K562 (cell line): ENCODE results near the gene SEBOX. TPM values are rescaled to one million over a fixed set of nuclear protein-coding genes. Genes with fewer than 3 reads are reported as not detected.

Experiments
- ATAC-seq: fragments of 200-7000 bp; cut with Tn5 transposase; 3 replicates; pipeline ENCODE4 v1.9.1; 2020; ENCODE audit warnings: moderate library complexity
- BruUV-seq: library from RNA; stranded (reverse); fragments of 400-500 nt; replicated peaks from 2 replicates; lab custom pipeline; 2021; lab: Mats Ljungman, UMichigan
- CTCF ChIA-PET: fragments of 300-600 bp; formaldehyde crosslinking; extraction: SDS; loops from one replicate; lab custom pipeline; 2021; ENCODE audit warnings: low intra/inter-chr PET ratio; lab: Yijun Ruan, JAX
- POLR2A ChIA-PET: fragments of 300-600, 350-650 bp; sonication (Branson Sonifier 250); formaldehyde crosslinking; extraction: SDS; loops from one replicate; lab custom pipeline; 2021; ENCODE audit warnings: antibody characterized with exemption, inconsistent platforms; lab: Yijun Ruan, JAX
- DNase-seq, 4 experiments: peaks; one replicate each; pipeline versions ENCODE4 v3.0.0 to v3.0.0-alpha.2; 2011 to 2018; ENCODE audit warnings: low spot score in 3 of 4, mixed read lengths in 3 of 4; ENCODE audit errors: extremely low read depth in 1 of 4
- FAIRE-seq: peaks from 2 replicates; lab custom pipeline; 2011; peaks lifted over from hg19 to GRCh38; lab: Jason Lieb, UNC
- H2AFZ ChIP-seq: 2 replicates; pipeline ENCODE4 v1.6.0; 2011; ENCODE audit warnings: low read depth, low read length, control low read depth, inconsistent platforms
- H3K27ac ChIP-seq: fragments of 200-600 bp; 3 replicates; pipeline ENCODE4 v1.8.0; 2011; ENCODE audit warnings: low read depth, mild to moderate bottlenecking, control low read depth, inconsistent platforms, low read length, moderate library complexity, mixed read lengths; ENCODE audit errors: extremely low read depth
- H3K27me3 ChIP-seq, 2 experiments: fragments of 300-600 bp in 1 of 2; 2 replicates in 1 of 2; 3 replicates in 1 of 2; pipeline versions ENCODE4 v1.6.0 to v1.8.0; 2011; ENCODE audit warnings: inconsistent platforms in 2 of 2, low read length in 2 of 2, mild to moderate bottlenecking in 1 of 2, mixed read lengths in 1 of 2, moderate library complexity in 1 of 2; ENCODE audit not compliant: control insufficient read depth in 2 of 2, insufficient read depth in 2 of 2
- H3K36me3 ChIP-seq: fragments of 300-600 bp; 3 replicates; pipeline ENCODE4 v1.8.0; 2011; ENCODE audit warnings: mild to moderate bottlenecking, low read length, inconsistent platforms; ENCODE audit not compliant: control insufficient read depth, insufficient read depth
- H3K4me1 ChIP-seq, 2 experiments: fragments of 200-600 bp in 1 of 2; replicated peaks in 1 of 2; 2 replicates in 1 of 2; 3 replicates in 1 of 2; pipeline versions ENCODE4 v1.5.1 to v1.8.0; 2011; ENCODE audit warnings: inconsistent platforms in 2 of 2, low read length in 2 of 2, mild to moderate bottlenecking in 1 of 2, mixed read lengths in 1 of 2, moderate library complexity in 1 of 2; ENCODE audit not compliant: control insufficient read depth in 2 of 2, insufficient read depth in 2 of 2
- H3K4me2 ChIP-seq: 2 replicates; pipeline ENCODE4 v1.6.1; 2011; ENCODE audit warnings: low read length, control low read depth, inconsistent platforms, mixed read lengths; ENCODE audit not compliant: insufficient read depth
- H3K4me3 ChIP-seq: fragments of 200-600 bp; sonication (generic), shearing (Covaris generic); 2 replicates; pipeline ENCODE4 v1.5.1; 2016; ENCODE audit warnings: control low read depth, inconsistent platforms
- H3K79me2 ChIP-seq: fragments of 200-600 bp; 3 replicates; pipeline ENCODE4 v1.8.0; 2011; ENCODE audit warnings: low read length, inconsistent platforms; ENCODE audit not compliant: control insufficient read depth, insufficient read depth
- H3K9ac ChIP-seq, 2 experiments: 2 replicates each; pipeline versions ENCODE4 v1.6.0 to v1.6.1; 2011; ENCODE audit warnings: low read depth in 2 of 2, low read length in 2 of 2, control low read depth in 1 of 2, inconsistent platforms in 1 of 2, mild to moderate bottlenecking in 1 of 2, mixed read lengths in 1 of 2; ENCODE audit not compliant: insufficient read depth in 1 of 2
- H3K9me1 ChIP-seq: one replicate; pipeline ENCODE4 v1.6.0; 2011; ENCODE audit warnings: inconsistent platforms, mild to moderate bottlenecking, low read length, moderate library complexity; ENCODE audit not compliant: control insufficient read depth, insufficient read depth
- H3K9me3 ChIP-seq: replicated peaks from 2 replicates; pipeline ENCODE4 v1.5.1; 2011; ENCODE audit warnings: low read depth, low read length, inconsistent platforms; ENCODE audit not compliant: control insufficient read depth, insufficient read depth
- H4K20me1 ChIP-seq: replicated peaks from 2 replicates; pipeline ENCODE4 v1.6.1; 2011; ENCODE audit warnings: low read length, inconsistent platforms, mixed read lengths; ENCODE audit not compliant: control insufficient read depth, insufficient read depth
- ATF1 ChIP-seq, 2 experiments: fragments of 450-650 bp in 1 of 2; IDR thresholded peaks; 2 replicates each; pipeline ENCODE4 v1.6.1; 2016; ENCODE audit warnings: missing compliant biosample characterization in 1 of 2, missing genetic modification characterization in 1 of 2
- CAMTA2 ChIP-seq: fragments of 250-450 bp; sonication (Bioruptor Pico); conservative IDR thresholded peaks from 2 replicates; pipeline ENCODE4 v1.5.1; 2022
- CHD7 ChIP-seq: fragments of 200-600 bp; sonication (generic); IDR thresholded peaks from one replicate; pipeline ENCODE4 v1.6.1; 2012; ENCODE audit warnings: mild to moderate bottlenecking, low read depth, low read length, inconsistent platforms
- CLOCK ChIP-seq: fragments of 250-450 bp; sonication (Bioruptor Pico); IDR thresholded peaks from 2 replicates; pipeline ENCODE4 v1.4.0; 2020; ENCODE audit warnings: mild to moderate bottlenecking, moderate library complexity, borderline replicate concordance
- LARP7 ChIP-seq: fragments of 450-650 bp; IDR thresholded peaks from 2 replicates; pipeline ENCODE4 v1.6.1; 2016
- MAFG ChIP-seq: fragments of 450-650 bp; conservative IDR thresholded peaks from 2 replicates; pipeline ENCODE4 v1.6.1; 2016; ENCODE audit warnings: missing genetic modification characterization, missing compliant biosample characterization
- ZNF316 ChIP-seq: fragments of 450-650 bp; IDR thresholded peaks from 2 replicates; pipeline ENCODE4 v1.6.1; 2016
- ZNF436 ChIP-seq: fragments of 250-450, 450-650 bp; sonication (Bioruptor Pico); formaldehyde crosslinking; IDR thresholded peaks from 2 replicates; pipeline ENCODE4 v1.7.0; 2020; ENCODE audit warnings: mild to moderate bottlenecking
- ZNF780A ChIP-seq: fragments of 250-450 bp; sonication (Bioruptor Pico); IDR thresholded peaks from 2 replicates; pipeline ENCODE4 v1.5.0; 2021; ENCODE audit warnings: mild to moderate bottlenecking
- WGBS: fragments of 100-300 bp; shearing (Covaris generic); methylation state at CpG from one replicate; pipeline ENCODE4 v1.1.6; 2016; ENCODE audit warnings: low coverage, mixed read lengths; ENCODE audit not compliant: insufficient coverage; ENCODE audit errors: missing lambda C conversion rate; 5-methylcytosine and 5-hydroxymethylcytosine counted together
- in situ Hi-C: fragments of 300-500 bp; cut with MboI; formaldehyde crosslinking; loops from 4 replicates; pipeline ENCODE4 v1.15.0; 2018; ENCODE audit warnings: inconsistent platforms, mixed read lengths
- intact Hi-C: fragments of 100-400 bp; cut with micrococcal nuclease; formaldehyde crosslinking; loops from 2 replicates; pipeline ENCODE4 v1.14.2; 2022
- polyA plus RNA-seq, 8 experiments: library from polyadenylated mRNA; depleted of rRNA in 4 of 8; stranded (reverse) in 5 of 8; unstranded in 3 of 8; fragments of >200 nt; fragmentation: Nextera tagmentation in 2 of 8; fragmentation: Illumina TruSeq in 1 of 8; extraction: Ambion mirVana in 2 of 8; extraction: Trizol in 1 of 8; gene quantifications; 2 replicates each; pipeline versions ENCODE4 v1.2.1 to v1.2.3, GENCODE V29; 2011 to 2014; ENCODE audit warnings: inconsistent platforms in 1 of 8, missing spikeins in 1 of 8
- total RNA-seq, 7 experiments: library from RNA; depleted of rRNA in 6 of 7; stranded (reverse); fragments of >200 nt in 6 of 7; fragmentation: Illumina TruSeq in 2 of 7; extraction: Trizol in 2 of 7; gene quantifications; 2 replicates each; pipeline versions ENCODE4 v1.2.1 to v1.2.3, GENCODE V29; 2011 to 2021; ENCODE audit warnings: low replicate concordance in 1 of 7

Gene SEBOX
- total and polyA plus RNA-seq, 9 of the 15 experiments (the other 6 are each of a cell fraction or from before 2014, with no cell fraction given) = not detected

- no peak overlapping the region for H2AFZ ChIP-seq
- peaks cover 3% of the 10 kb centered on the region for H3K9me1 ChIP-seq
- no peak overlapping the region for H3K4me3 ChIP-seq
- no peak for ATAC-seq
- H3K27ac ChIP-seq = no peak overlapping the region
- H4K20me1 ChIP-seq = no peaks in the 10 kb centered on the region
- no peak overlapping the region for H3K9ac ChIP-seq
- peaks cover 8 to 21% of the 10 kb centered on the region in 2 experiments; a peak in 3 of 5 replicates for H3K4me1 ChIP-seq
- H3K9me3 ChIP-seq = no peaks in the 10 kb centered on the region
- DNase-seq = no peak
- H3K27me3 ChIP-seq = no peaks in the 10 kb centered on the region
- H3K36me3 ChIP-seq = peaks cover 14% of the 10 kb centered on the region; the same call in 1 of the 3 replicates
- intact Hi-C loops = no loop called here
- peaks cover 2% of the 10 kb centered on the region; the same call in 1 of the 3 replicates for H3K79me2 ChIP-seq
- BruUV-seq = no TSS peak
- CTCF ChIA-PET = no interaction called here
- no peak overlapping the region for H3K4me2 ChIP-seq
- 72% methylated on average over 2 of the region's 2 CpGs for WGBS
- FAIRE-seq = no peak
- POLR2A ChIA-PET = interaction anchor here (0.6 to 2.5 kb wide), 6 partner anchors 10 to 73 kb away, joined by 3 to 8 read pairs (median 5); no protein-coding TSS in a partner anchor
- in situ Hi-C loops = no loop called here
- peak; percentile 88 for TF ChIP-seq ZNF316
- no peak for TF ChIP-seq ZNF436
- peak; percentile 71 for TF ChIP-seq MAFG
- no peak for TF ChIP-seq CLOCK (CRISPR knock-in tag)
- TF ChIP-seq CAMTA2 = no peak
- no peak for TF ChIP-seq CHD7
- TF ChIP-seq ATF1 (CRISPR knock-in tag; IDR thresholded peaks at IDR 0.05) = no peak
- no peak for TF ChIP-seq ATF1 (tag; IDR thresholded peaks at IDR 0.05)
- TF ChIP-seq ZNF780A (CRISPR knock-in tag) = no peak
- TF ChIP-seq LARP7 = no peak
Measured at GRCh38 chr17:28404007-28404406, 39.0 kb upstream of the SEBOX start.
